Adrenal gland (tissue), 5 donors: ENCODE measurements around the gene SDK1.

Source experiments
- CTCF ChIP-seq, 6 experiments: fragments of 450-650 bp in 4 of 6; fragments of 200-600 bp in 2 of 6; sonication (generic) in 1 of 6; IDR thresholded peaks; 1 replicate in 5 of 6; 2 replicates in 1 of 6; pipeline versions ENCODE4 v1.5.1 to v1.8.0; 2016 to 2021; ENCODE audit warnings: antibody characterized with exemption in 6 of 6, mild to moderate bottlenecking in 2 of 6, moderate library complexity in 1 of 6
- POLR2A ChIP-seq, 2 donors: fragments of 450-650 bp; IDR thresholded peaks; one replicate each; pipeline ENCODE4 v1.6.1; 2017; ENCODE audit warnings: antibody characterized with exemption in 2 of 2, mild to moderate bottlenecking in 2 of 2, moderate library complexity in 1 of 2
- donor health status: DM: no; HTN: no; CAD: no.

- TF ChIP-seq CTCF (IDR thresholded peaks at IDR 0.05) (no peak), POLR2A (IDR thresholded peaks at IDR 0.05) (no peak)
These were observed 929.3 kb downstream of the SDK1 start for GRCh38 chr7:4230352-4230751.
